ENCODE results near the gene PRKCSH. TPM values are rescaled to one million over a fixed set of nuclear protein-coding genes. Genes with fewer than 3 reads are reported as not detected.

PRKCSH gene
- total RNA-seq, 1 experiment from 2014 or later: 410 TPM

- H4K20me1 ChIP-seq (ENCODE audit: insufficient read depth): no peaks in the 10 kb centered on the region
- intact Hi-C loops (cut with micrococcal nuclease; ENCODE audit: unreplicated experiment): no loop called here
- peaks cover 21% of the 10 kb centered on the region; the same call in 1 of the 2 replicates for H3F3A ChIP-seq (ENCODE audit: insufficient read depth, low read depth)
- no peaks in the 10 kb centered on the region for H3K9me3 ChIP-seq (ENCODE audit: insufficient read depth, low read depth)
- no peak for DNase-seq
- no peak overlapping the region for H2AFZ ChIP-seq
- TF ChIP-seq EZH2 (IDR thresholded peaks at IDR 0.05; ENCODE audit: low read depth): no peak
- no peak for TF ChIP-seq CTCF (conservative IDR thresholded peaks at IDR 0.05)
- no peaks in the 10 kb centered on the region for H3K4me1 ChIP-seq (replicated peaks; ENCODE audit: insufficient read depth)
- no peak overlapping the region for H3K27ac ChIP-seq
- H3K79me2 ChIP-seq (ENCODE audit: low read depth): no peaks in the 10 kb centered on the region
- no peak overlapping the region for H3K4me2 ChIP-seq
- no peaks in the 10 kb centered on the region for H3K27me3 ChIP-seq (ENCODE audit: insufficient read depth, low read depth)
- BruUV-seq (replicated peaks): no TSS peak
- H3K36me3 ChIP-seq (ENCODE audit: low read depth): no peaks in the 10 kb centered on the region
- no peak overlapping the region for H3K4me3 ChIP-seq
- ChIA-PET POLR2A (ENCODE audit: unreplicated experiment) (interaction anchor here (0.6 kb wide), 1 partner anchor 136 kb away, joined by 8 read pairs; the partner anchor contains the start of gene ZNF627), CTCF (no interaction called here)
- H3K9me2 ChIP-seq (ENCODE audit: insufficient read depth): no peaks in the 10 kb centered on the region
Measured at GRCh38 chr19:11461453-11461852, 26.0 kb downstream of the PRKCSH start.

GRCh38 chr19:11463391-11463790 lies 28.0 kb downstream of the PRKCSH start:
- CTCF ChIA-PET: no interaction called here
- no peaks in the 10 kb centered on the region for H4K20me1 ChIP-seq (ENCODE audit: insufficient read depth)
- DNase-seq: no peak
- H3K4me1 ChIP-seq (replicated peaks; ENCODE audit: insufficient read depth): no peaks in the 10 kb centered on the region
- H2AFZ ChIP-seq: peak overlapping the region; percentile 6; the same call in 1 of the 2 replicates
- H3K36me3 ChIP-seq (ENCODE audit: low read depth): no peaks in the 10 kb centered on the region
- TF ChIP-seq EZH2 (IDR thresholded peaks at IDR 0.05; ENCODE audit: low read depth): no peak
- TF ChIP-seq CTCF (conservative IDR thresholded peaks at IDR 0.05): no peak
- H3K4me3 ChIP-seq: no peak overlapping the region
- H3K27ac ChIP-seq: no peak overlapping the region
- BruUV-seq (replicated peaks): no TSS peak
- no peaks in the 10 kb centered on the region for H3K27me3 ChIP-seq (ENCODE audit: insufficient read depth, low read depth)
- no peak overlapping the region for H3K4me2 ChIP-seq
- intact Hi-C loops (cut with micrococcal nuclease; ENCODE audit: unreplicated experiment): no loop called here
- POLR2A ChIA-PET (ENCODE audit: unreplicated experiment): no interaction called here
- H3K79me2 ChIP-seq (ENCODE audit: low read depth): no peaks in the 10 kb centered on the region
- H3K9me3 ChIP-seq (ENCODE audit: insufficient read depth, low read depth): no peaks in the 10 kb centered on the region
- no peaks in the 10 kb centered on the region for H3K9me2 ChIP-seq (ENCODE audit: insufficient read depth)
- peaks cover 24% of the 10 kb centered on the region; the same call in 1 of the 2 replicates for H3F3A ChIP-seq (ENCODE audit: insufficient read depth, low read depth)

- Histone ChIP-seq H3K27me3 (ENCODE audit: insufficient read depth, low read depth) (no peaks in the 10 kb centered on the region), H3K27ac (no peak overlapping the region), H4K20me1 (ENCODE audit: insufficient read depth) (no peaks in the 10 kb centered on the region), H3F3A (ENCODE audit: insufficient read depth, low read depth) (peaks cover 26% of the 10 kb centered on the region; the same call in 1 of the 2 replicates), H3K4me2 (no peak overlapping the region), H3K4me3 (no peak overlapping the region), H3K9me2 (ENCODE audit: insufficient read depth) (no peaks in the 10 kb centered on the region), H3K9me3 (ENCODE audit: insufficient read depth, low read depth) (no peaks in the 10 kb centered on the region), H3K36me3 (ENCODE audit: low read depth) (no peaks in the 10 kb centered on the region), H3K79me2 (ENCODE audit: low read depth) (no peaks in the 10 kb centered on the region), H2AFZ (no peak overlapping the region), H3K4me1 (replicated peaks; ENCODE audit: insufficient read depth) (no peaks in the 10 kb centered on the region)
- POLR2A ChIA-PET (ENCODE audit: unreplicated experiment): no interaction called here
- no TSS peak for BruUV-seq (replicated peaks)
- TF ChIP-seq EZH2 (IDR thresholded peaks at IDR 0.05; ENCODE audit: low read depth) (no peak), CTCF (conservative IDR thresholded peaks at IDR 0.05) (no peak)
- DNase-seq: no peak
- intact Hi-C loops (cut with micrococcal nuclease; ENCODE audit: unreplicated experiment): no loop called here
- CTCF ChIA-PET: no interaction called here
Measured at GRCh38 chr19:11464333-11465265, 29.2 kb downstream of the PRKCSH start.

Measured in PC-9 (cell line).